IMR-90 (cell line): ENCODE data around the gene GADL1. TPM values are rescaled to one million over a fixed set of nuclear protein-coding genes. Genes with fewer than 3 reads are reported as not detected.
A peak's percentile ranks its signal among the peaks of the same experiment; 100 is the strongest.

ENCODE experiments used
- ATAC-seq: fragments of 200-7000 bp; cut with Tn5 transposase; 2 replicates; pipeline ENCODE4 v1.9.1; 2020; ENCODE audit warnings: low read depth, mild to moderate bottlenecking, moderate library complexity
- BruUV-seq: library from RNA; stranded (reverse); fragments of 400-500 nt; replicated peaks from 2 replicates; lab custom pipeline; 2021; lab: Mats Ljungman, UMichigan
- CTCF ChIA-PET: fragments of 300-600 bp; formaldehyde crosslinking; extraction: SDS; loops from one replicate; lab custom pipeline; 2021; ENCODE audit warnings: antibody characterized with exemption; lab: Yijun Ruan, JAX
- POLR2A ChIA-PET: fragments of 300-600 bp; sonication (Branson Sonifier 250); formaldehyde crosslinking; loops from one replicate; lab custom pipeline; 2022; ENCODE audit warnings: antibody characterized with exemption; ENCODE audit not compliant: unreplicated experiment; lab: Charles Lee
- DNase-seq: peaks from one replicate; pipeline ENCODE4 v3.0.0; 2013
- H2AFZ ChIP-seq: replicated peaks from 2 replicates; pipeline ENCODE3; 2013; ENCODE audit warnings: low read length, mild to moderate bottlenecking; ENCODE audit not compliant: poor library complexity
- H2AK5ac ChIP-seq: 2 replicates; pipeline ENCODE4 v1.6.1; 2013; ENCODE audit warnings: low read depth, low read length, inconsistent platforms
- H2AK9ac ChIP-seq: replicated peaks from 2 replicates; pipeline ENCODE3; 2013; ENCODE audit warnings: mild to moderate bottlenecking, low read depth, low read length, moderate library complexity; ENCODE audit not compliant: poor library complexity
- H2BK120ac ChIP-seq: 2 replicates; pipeline ENCODE4 v1.6.1; 2013; ENCODE audit warnings: low read depth, low read length, inconsistent platforms
- H2BK15ac ChIP-seq: 3 replicates; pipeline ENCODE4 v1.6.1; 2013; ENCODE audit warnings: low read depth, low read length, inconsistent platforms
- H2BK20ac ChIP-seq: 2 replicates; pipeline ENCODE4 v1.6.1; 2013; ENCODE audit warnings: low read depth, mild to moderate bottlenecking, inconsistent platforms, low read length, moderate library complexity
- H2BK5ac ChIP-seq: 2 replicates; pipeline ENCODE4 v1.6.1; 2013; ENCODE audit warnings: mild to moderate bottlenecking, low read depth, low read length, inconsistent platforms; ENCODE audit not compliant: poor library complexity, severe bottlenecking
- H3K14ac ChIP-seq: replicated peaks from 2 replicates; pipeline ENCODE4 v1.6.1; 2013; ENCODE audit warnings: low read depth, low read length, inconsistent platforms
- H3K18ac ChIP-seq: 2 replicates; pipeline ENCODE4 v1.6.1; 2013; ENCODE audit warnings: low read depth, low read length, control low read depth
- H3K23ac ChIP-seq: 2 replicates; pipeline ENCODE4 v1.6.1; 2013; ENCODE audit warnings: low read depth, low read length, inconsistent platforms
- H3K27ac ChIP-seq: 2 replicates; pipeline ENCODE4 v1.5.1; 2013; ENCODE audit warnings: mild to moderate bottlenecking, control low read depth, low read length; ENCODE audit not compliant: insufficient read depth
- H3K27me3 ChIP-seq: 2 replicates; pipeline ENCODE4 v1.6.1; 2013; ENCODE audit warnings: low read length; ENCODE audit not compliant: control insufficient read depth, insufficient read depth
- H3K36me3 ChIP-seq: 2 replicates; pipeline ENCODE4 v1.6.1; 2013; ENCODE audit warnings: low read length, mixed read lengths; ENCODE audit not compliant: control insufficient read depth, insufficient read depth
- H3K4ac ChIP-seq: 2 replicates; pipeline ENCODE4 v1.6.1; 2013; ENCODE audit warnings: low read depth, low read length, inconsistent platforms
- H3K4me1 ChIP-seq: 2 replicates; pipeline ENCODE4 v1.6.1; 2013; ENCODE audit warnings: low read length, mixed read lengths; ENCODE audit not compliant: control insufficient read depth, insufficient read depth
- H3K4me2 ChIP-seq: 2 replicates; pipeline ENCODE4 v1.6.1; 2013; ENCODE audit warnings: low read depth, mild to moderate bottlenecking, control low read depth, low read length, moderate library complexity
- H3K4me3 ChIP-seq: 2 replicates; pipeline ENCODE4 v1.5.1; 2013; ENCODE audit warnings: low read depth, mild to moderate bottlenecking, control low read depth, low read length, moderate library complexity; ENCODE audit not compliant: insufficient read depth
- H3K56ac ChIP-seq: 2 replicates; pipeline ENCODE4 v1.6.1; 2013; ENCODE audit warnings: low read length, inconsistent platforms; ENCODE audit not compliant: insufficient read depth; ENCODE audit errors: extremely low read depth
- H3K79me1 ChIP-seq, 2 experiments: 2 replicates each; pipeline ENCODE4 v1.6.1; 2013; ENCODE audit warnings: low read length in 2 of 2, inconsistent platforms in 1 of 2, low read depth in 1 of 2
- H3K9ac ChIP-seq: 2 replicates; pipeline ENCODE4 v1.6.1; 2013; ENCODE audit warnings: low read depth, low read length, control low read depth
- H3K9me1 ChIP-seq: 2 replicates; pipeline ENCODE4 v1.6.1; 2013; ENCODE audit warnings: low read length, inconsistent platforms; ENCODE audit not compliant: insufficient read depth
- H3K9me3 ChIP-seq: 2 replicates; pipeline ENCODE4 v1.6.1; 2013; ENCODE audit warnings: low read length; ENCODE audit not compliant: control insufficient read depth, insufficient read depth
- H4K20me1 ChIP-seq: 2 replicates; pipeline ENCODE4 v1.6.1; 2013; ENCODE audit warnings: low read length, inconsistent platforms; ENCODE audit not compliant: insufficient read depth
- H4K5ac ChIP-seq: 2 replicates; pipeline ENCODE4 v1.6.1; 2013; ENCODE audit warnings: mild to moderate bottlenecking, low read depth, low read length, control low read depth
- H4K8ac ChIP-seq, 2 experiments: 2 replicates each; pipeline ENCODE4 v1.6.1; 2013; ENCODE audit warnings: low read depth in 2 of 2, low read length in 2 of 2, control low read depth in 1 of 2, inconsistent platforms in 1 of 2
- H4K91ac ChIP-seq: 2 replicates; pipeline ENCODE4 v1.6.1; 2013; ENCODE audit warnings: low read depth, low read length, inconsistent platforms; ENCODE audit not compliant: insufficient read depth
- MAFK ChIP-seq: IDR thresholded peaks from 2 replicates; pipeline ENCODE4 v1.6.1; 2012; ENCODE audit warnings: low read depth, low read length, improper control_type of control experiment
- POLR2A ChIP-seq: IDR thresholded peaks from 2 replicates; pipeline ENCODE4 v1.6.1; 2012; ENCODE audit warnings: mild to moderate bottlenecking, low read depth, low read length
- RCOR1 ChIP-seq: IDR thresholded peaks from 2 replicates; pipeline ENCODE4 v1.6.1; 2012; ENCODE audit warnings: mild to moderate bottlenecking, low read length, improper control_type of control experiment; ENCODE audit not compliant: insufficient replicate concordance
- WGBS, 2 experiments: methylation state at CpG; one replicate each; pipeline versions ENCODE4 v1.1.5 to v1.1.7; 2013; ENCODE audit warnings: missing lambda C conversion rate in 2 of 2; ENCODE audit not compliant: insufficient read length in 1 of 2; ENCODE audit errors: extremely low coverage in 2 of 2; 5-methylcytosine and 5-hydroxymethylcytosine counted together
- dilution Hi-C: fragments of 300-500 bp; cut with HindIII; formaldehyde crosslinking; loops from one replicate; pipeline ENCODE4 v1.14.3; 2018; ENCODE audit warnings: low sequenced_read_pairs; ENCODE audit not compliant: unreplicated experiment
- in situ Hi-C: fragments of 300-500 bp; cut with MboI; formaldehyde crosslinking; loops from 3 replicates; pipeline ENCODE4 v1.14.3; 2019; ENCODE audit warnings: low sequenced_read_pairs, inconsistent platforms, mixed read lengths
- intact Hi-C: fragments of 100-400 bp; cut with micrococcal nuclease; formaldehyde crosslinking; loops from 2 replicates; pipeline ENCODE4 v1.10.0; 2022
- polyA plus RNA-seq, 3 experiments: library from polyadenylated mRNA; depleted of rRNA; stranded (reverse); fragments of >200 nt; gene quantifications; 2 replicates each; pipeline ENCODE4 v1.2.3, GENCODE V29; 2012; ENCODE audit warnings: low replicate concordance in 1 of 3
- total RNA-seq: library from RNA; depleted of rRNA; stranded (reverse); fragments of >200 nt; gene quantifications from 2 replicates; pipeline ENCODE4 v1.2.3, GENCODE V29; 2012

Gene GADL1
- total and polyA plus RNA-seq, 2 of the 4 experiments (the other 2 are of a cell fraction) = not detected

DNA sequence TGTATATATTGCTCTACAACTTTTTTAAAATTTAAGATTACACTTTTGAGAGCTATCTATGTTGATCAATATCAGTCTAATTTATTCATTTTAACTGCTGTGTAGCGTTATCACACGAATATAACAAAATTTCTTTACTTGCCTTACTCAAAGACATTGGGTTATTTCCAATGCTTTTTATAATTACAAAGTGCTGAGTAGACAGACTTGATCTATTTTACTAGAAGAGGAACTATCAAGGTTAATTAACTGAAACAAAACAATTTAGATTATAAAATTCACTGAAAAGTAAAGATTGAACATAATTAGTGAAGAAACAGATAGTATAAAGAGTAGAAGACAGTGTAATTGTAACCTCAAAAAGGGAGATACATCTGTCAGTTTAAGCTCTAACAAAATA lies 182.6 kb downstream of the GADL1 start:
- no peak overlapping the region for H4K5ac ChIP-seq
- H2BK15ac ChIP-seq = no peak overlapping the region
- H3K4ac ChIP-seq = no peak overlapping the region
- no peak overlapping the region for H2AK9ac ChIP-seq
- H2BK5ac ChIP-seq = no peak overlapping the region
- H3K9me3 ChIP-seq = no peaks in the 10 kb centered on the region
- H3K36me3 ChIP-seq = no peaks in the 10 kb centered on the region
- no peak overlapping the region for H4K8ac ChIP-seq
- TF ChIP-seq RCOR1 (no peak), MAFK (peak; percentile 89), POLR2A (no peak)
- in situ Hi-C loops (no loop called here), intact Hi-C loops (no loop called here), dilution Hi-C loops (no loop called here)
- peaks cover 2% of the 10 kb centered on the region for H3K4me1 ChIP-seq
- BruUV-seq = no TSS peak
- no peak overlapping the region for H3K27ac ChIP-seq
- no peak for DNase-seq
- no peak overlapping the region for H3K9ac ChIP-seq
- H4K20me1 ChIP-seq = no peaks in the 10 kb centered on the region
- H3K27me3 ChIP-seq = no peaks in the 10 kb centered on the region
- H3K9me1 ChIP-seq = no peaks in the 10 kb centered on the region
- no peak overlapping the region for H2AFZ ChIP-seq
- no peak for ATAC-seq
- no peak overlapping the region for H2BK20ac ChIP-seq
- ChIA-PET POLR2A (no interaction called here), CTCF (no interaction called here)
- H3K23ac ChIP-seq = no peak overlapping the region
- no peak overlapping the region for H3K14ac ChIP-seq
- H3K18ac ChIP-seq = no peak overlapping the region
- no peak overlapping the region for H3K4me2 ChIP-seq
- no peaks in the 10 kb centered on the region for H3K79me1 ChIP-seq
- no peak overlapping the region for H2BK120ac ChIP-seq
- no peak overlapping the region for H2AK5ac ChIP-seq
- WGBS, 2 experiments = no CpG with 5 or more reads among the region's 2 CpGs
- H3K4me3 ChIP-seq = no peak overlapping the region
- H3K56ac ChIP-seq = no peak overlapping the region
- H4K91ac ChIP-seq = no peak overlapping the region
